ENCODE measurements around the gene THSD7A. TPM values are rescaled to one million over a fixed set of nuclear protein-coding genes. Genes with fewer than 3 reads are reported as not detected.

The THSD7A gene
- total RNA-seq, 2 experiments from 2014 or later, result not detected

DNA sequence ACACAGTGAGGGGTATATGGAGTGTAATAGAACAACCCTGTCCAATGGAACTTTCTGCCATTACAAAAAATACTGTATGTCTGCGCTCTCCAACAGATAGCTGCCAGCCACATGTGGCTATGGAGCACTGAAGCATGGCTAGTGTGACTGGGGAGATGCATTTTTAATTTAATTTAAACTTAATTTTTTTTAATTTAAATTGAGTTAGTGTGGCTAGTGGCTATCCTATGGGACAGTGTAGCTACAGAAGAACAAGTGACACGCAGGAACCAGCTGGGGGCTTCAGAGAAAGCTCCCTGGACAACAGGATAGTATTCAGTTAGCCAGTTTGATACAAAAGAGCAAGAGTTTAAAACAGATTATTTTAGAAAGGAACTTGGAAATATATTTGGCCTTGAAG is 408.0 kb downstream of the THSD7A start:
- ChIA-PET CTCF (no interaction called here), POLR2A (no interaction called here)
- intact Hi-C loops (cut with micrococcal nuclease), result no loop called here
- ATAC-seq (no peak), DNase-seq (no peak)
- no peaks in the 10 kb centered on the region for H3K36me3 Mint-ChIP-seq (ENCODE audit: low read depth)
- TF ChIP-seq, protein P1, sequence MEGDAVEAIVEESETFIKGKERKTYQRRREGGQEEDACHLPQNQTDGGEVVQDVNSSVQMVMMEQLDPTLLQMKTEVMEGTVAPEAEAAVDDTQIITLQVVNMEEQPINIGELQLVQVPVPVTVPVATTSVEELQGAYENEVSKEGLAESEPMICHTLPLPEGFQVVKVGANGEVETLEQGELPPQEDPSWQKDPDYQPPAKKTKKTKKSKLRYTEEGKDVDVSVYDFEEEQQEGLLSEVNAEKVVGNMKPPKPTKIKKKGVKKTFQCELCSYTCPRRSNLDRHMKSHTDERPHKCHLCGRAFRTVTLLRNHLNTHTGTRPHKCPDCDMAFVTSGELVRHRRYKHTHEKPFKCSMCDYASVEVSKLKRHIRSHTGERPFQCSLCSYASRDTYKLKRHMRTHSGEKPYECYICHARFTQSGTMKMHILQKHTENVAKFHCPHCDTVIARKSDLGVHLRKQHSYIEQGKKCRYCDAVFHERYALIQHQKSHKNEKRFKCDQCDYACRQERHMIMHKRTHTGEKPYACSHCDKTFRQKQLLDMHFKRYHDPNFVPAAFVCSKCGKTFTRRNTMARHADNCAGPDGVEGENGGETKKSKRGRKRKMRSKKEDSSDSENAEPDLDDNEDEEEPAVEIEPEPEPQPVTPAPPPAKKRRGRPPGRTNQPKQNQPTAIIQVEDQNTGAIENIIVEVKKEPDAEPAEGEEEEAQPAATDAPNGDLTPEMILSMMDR (IDR thresholded peaks at IDR 0.05), result no peak
- peaks cover 1% of the 10 kb centered on the region for H3K9me3 Mint-ChIP-seq
- no peaks in the 10 kb centered on the region for H3K27me3 Mint-ChIP-seq
- no peaks in the 10 kb centered on the region for H3K4me1 Mint-ChIP-seq (ENCODE audit: low read depth)
- no peak overlapping the region for H3K4me3 Mint-ChIP-seq
- H3K27ac Mint-ChIP-seq, result no peak overlapping the region

DNA sequence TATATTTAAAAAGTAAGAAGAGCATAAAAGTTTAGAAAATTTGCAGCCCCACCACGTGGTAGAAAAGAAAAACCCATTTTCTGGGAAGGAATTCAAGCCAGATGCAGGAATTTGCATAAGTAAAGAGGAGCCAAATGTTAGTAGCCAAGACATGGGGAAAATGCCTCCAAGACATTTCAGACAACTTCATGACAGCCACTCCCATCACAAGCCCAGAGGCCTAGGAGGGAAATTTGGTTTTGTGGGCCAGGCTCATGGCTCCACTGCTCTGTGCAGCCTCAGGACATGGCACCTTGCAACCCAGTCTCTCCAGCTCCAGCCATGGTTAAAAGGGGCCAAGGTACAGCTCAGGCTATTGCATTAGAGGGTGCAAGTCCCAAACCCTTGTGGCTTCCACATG is 411.9 kb downstream of the THSD7A start:
- H3K36me3 Mint-ChIP-seq (ENCODE audit: low read depth), result no peaks in the 10 kb centered on the region

DNA sequence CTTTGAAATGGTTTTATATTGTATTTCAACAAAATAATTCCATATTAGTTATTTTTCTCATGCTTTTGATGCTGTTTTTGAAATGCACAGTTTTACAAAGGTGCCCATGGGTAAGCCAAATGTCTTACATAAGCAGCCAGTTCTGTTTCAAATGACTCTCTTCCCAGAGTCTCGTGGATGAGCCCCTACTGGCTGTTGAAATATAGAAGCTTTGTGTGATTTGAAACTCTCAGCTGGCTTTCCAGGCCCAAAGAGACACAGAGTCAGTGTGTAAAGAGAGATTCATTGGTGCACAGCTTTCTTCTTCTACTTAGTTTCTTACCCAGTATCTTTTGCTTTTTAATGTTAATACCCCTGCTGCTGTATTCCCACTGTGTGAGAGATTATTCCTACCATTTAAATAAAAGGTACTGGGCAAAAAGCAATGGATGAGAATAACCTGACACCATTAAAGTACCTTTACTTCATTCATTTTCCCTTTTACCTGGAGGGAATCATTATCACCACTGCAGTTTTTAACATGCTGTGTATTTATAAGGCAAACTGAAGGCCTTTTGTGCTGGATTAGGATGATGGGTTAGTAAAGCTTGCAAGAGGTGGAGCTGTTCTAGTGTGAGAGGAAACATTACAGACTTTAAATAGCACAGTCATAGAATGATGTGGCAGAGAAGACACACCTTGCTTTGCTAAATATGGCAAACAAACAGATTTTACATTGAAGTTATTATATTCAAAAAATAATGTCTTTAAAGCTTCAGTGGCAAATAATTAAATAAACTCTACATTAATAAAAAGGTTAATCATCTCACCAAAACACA is 415.1 kb downstream of the THSD7A start:
- POLR2A ChIA-PET, result no interaction called here
- Mint-ChIP-seq H3K4me1 (ENCODE audit: low read depth) (no peaks in the 10 kb centered on the region), H3K4me3 (no peak overlapping the region), H3K9me3 (peaks cover 5% of the 10 kb centered on the region), H3K27me3 (no peaks in the 10 kb centered on the region), H3K36me3 (ENCODE audit: low read depth) (no peaks in the 10 kb centered on the region), H3K27ac (no peak overlapping the region)
- TF ChIP-seq, protein P1 (IDR thresholded peaks at IDR 0.05), result no peak
- intact Hi-C loops (cut with micrococcal nuclease), result no loop called here
- CTCF ChIA-PET, result no interaction called here
- DNase-seq, result no peak
- ATAC-seq, result no peak

More for the DNA sequence above, 411.9 kb downstream of the THSD7A start:
- ChIA-PET POLR2A (no interaction called here), CTCF (no interaction called here)
- Mint-ChIP-seq H3K27ac (no peak overlapping the region), H3K4me3 (no peak overlapping the region), H3K9me3 (peaks cover 1% of the 10 kb centered on the region), H3K4me1 (ENCODE audit: low read depth) (no peaks in the 10 kb centered on the region), H3K27me3 (no peaks in the 10 kb centered on the region)
- no peak for DNase-seq
- intact Hi-C loops (cut with micrococcal nuclease), result no loop called here
- TF ChIP-seq, protein P1 (IDR thresholded peaks at IDR 0.05), result no peak
- ATAC-seq, result no peak

DNA sequence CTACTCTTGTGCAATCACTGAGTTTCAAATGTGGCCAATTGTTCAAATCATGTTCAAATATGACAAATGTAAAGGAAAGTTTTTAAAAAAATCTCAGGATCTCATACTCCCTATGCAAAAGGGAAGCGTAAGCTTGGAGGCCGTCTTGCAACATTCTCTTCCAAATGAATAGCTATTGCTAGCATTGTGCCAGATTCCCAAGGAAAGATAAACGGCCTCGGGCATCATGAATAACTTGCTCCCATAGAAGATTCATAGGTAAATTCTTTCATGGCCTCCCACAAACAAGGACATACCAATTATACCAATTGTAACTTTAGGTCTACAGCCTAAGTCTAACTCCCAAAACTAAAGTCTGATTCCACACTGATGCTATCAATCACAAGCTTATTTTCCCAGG is 416.9 kb downstream of the THSD7A start:
- ChIA-PET CTCF (no interaction called here), POLR2A (interaction anchor here (0.6 kb wide), 1 partner anchor 77 kb away, joined by 3 read pairs; no protein-coding TSS in a partner anchor)
- intact Hi-C loops (cut with micrococcal nuclease), result no loop called here
- H3K9me3 Mint-ChIP-seq, result peaks cover 4% of the 10 kb centered on the region
- H3K27ac Mint-ChIP-seq, result no peak overlapping the region
- DNase-seq, result no peak
- TF ChIP-seq, protein P1 (IDR thresholded peaks at IDR 0.05), result no peak
- H3K4me1 Mint-ChIP-seq (ENCODE audit: low read depth), result no peaks in the 10 kb centered on the region
- ATAC-seq, result no peak
- no peaks in the 10 kb centered on the region for H3K27me3 Mint-ChIP-seq
- no peak overlapping the region for H3K4me3 Mint-ChIP-seq
- H3K36me3 Mint-ChIP-seq (ENCODE audit: low read depth), result no peaks in the 10 kb centered on the region

DNA sequence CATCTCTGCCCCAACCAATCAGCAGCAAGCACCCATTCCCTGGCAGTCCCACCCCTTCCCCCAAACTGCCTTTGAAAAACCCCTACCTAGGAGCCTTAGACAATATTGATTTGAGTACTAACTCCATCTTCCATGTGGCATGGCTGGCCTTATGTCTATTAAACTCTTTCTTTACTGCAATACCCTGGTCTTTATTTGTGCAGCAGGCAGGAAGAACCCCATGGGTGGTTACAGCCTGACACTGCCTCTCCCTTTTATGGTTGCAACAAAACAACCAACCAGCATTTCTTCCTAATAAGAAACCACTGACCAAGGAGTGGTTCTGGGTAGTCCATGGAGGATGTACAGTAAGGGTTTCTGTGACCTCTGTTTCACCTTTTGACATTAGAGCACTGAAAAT is 418.1 kb downstream of the THSD7A start:
- ATAC-seq (no peak), DNase-seq (no peak)
- ChIA-PET POLR2A (no interaction called here), CTCF (no interaction called here)
- H3K27me3 Mint-ChIP-seq, result no peaks in the 10 kb centered on the region
- no peak overlapping the region for H3K27ac Mint-ChIP-seq
- no peaks in the 10 kb centered on the region for H3K36me3 Mint-ChIP-seq (ENCODE audit: low read depth)
- no peaks in the 10 kb centered on the region for H3K4me1 Mint-ChIP-seq (ENCODE audit: low read depth)
- TF ChIP-seq, protein P1 (IDR thresholded peaks at IDR 0.05), result no peak
- intact Hi-C loops (cut with micrococcal nuclease), result no loop called here
- H3K4me3 Mint-ChIP-seq, result no peak overlapping the region
- H3K9me3 Mint-ChIP-seq, result peaks cover 4% of the 10 kb centered on the region

All from activated CD8-positive, alpha-beta T cell treated with anti-CD3 and anti-CD28 coated beads for 36 hours (primary cell).